WTC11 (cell line): ENCODE measurements around the gene ITPR2.

ENCODE experiments used
- CTCF ChIP-seq: fragments of 200-600 bp; IDR thresholded peaks from 2 replicates; pipeline ENCODE4 v1.8.0; 2022; ENCODE audit warnings: antibody characterized with exemption
- SMAD4 ChIP-seq: sonication (generic); formaldehyde crosslinking; IDR thresholded peaks from 2 replicates; pipeline ENCODE4 v1.8.0; 2022; ENCODE audit warnings: mild to moderate bottlenecking, missing genetic modification reagents
- SOX15 ChIP-seq: fragments of 250-450 bp; sonication (Bioruptor Pico); IDR thresholded peaks from 2 replicates; pipeline ENCODE4 v1.9.0; 2021; ENCODE audit warnings: mild to moderate bottlenecking
- TCF7 ChIP-seq: sonication (generic); formaldehyde crosslinking; IDR thresholded peaks from 2 replicates; pipeline ENCODE4 v1.8.0; 2022; ENCODE audit warnings: mild to moderate bottlenecking, low read depth, missing genetic modification reagents, moderate library complexity
- USF1 ChIP-seq: sonication (generic); formaldehyde crosslinking; IDR thresholded peaks from 2 replicates; pipeline ENCODE4 v1.8.0; 2022; ENCODE audit warnings: mild to moderate bottlenecking, missing genetic modification reagents

- TF ChIP-seq USF1 (CRISPR knock-in tag) (no peak), SMAD4 (CRISPR knock-in tag) (no peak), CTCF (no peak), TCF7 (CRISPR knock-in tag) (no peak), SOX15 (CRISPR knock-in tag) (no peak)
Observed at GRCh38 chr12:26555139-26555538, 277.9 kb downstream of the ITPR2 start.
